ENCODE data around the gene SERAC1. TPM values are rescaled to one million over a fixed set of nuclear protein-coding genes. Genes with fewer than 3 reads are reported as not detected.

The SERAC1 gene
- polyA plus RNA-seq, 1 experiment = 6.1 TPM

GRCh38 chr6:158161566-158162254 is 6.4 kb downstream of the SERAC1 start:
- Histone ChIP-seq H3K36me3 (ENCODE audit: control insufficient read depth, insufficient read depth, low read length) (peaks cover 2% of the 10 kb centered on the region; the same call in 1 of the 2 replicates), H3K27me3 (ENCODE audit: control insufficient read depth, insufficient read depth, low read length) (no peaks in the 10 kb centered on the region), H3K4me3 (ENCODE audit: low read depth, low read length) (no peak overlapping the region)
- no peak for DNase-seq (ENCODE audit: low read depth)
- TF ChIP-seq, protein P1, sequence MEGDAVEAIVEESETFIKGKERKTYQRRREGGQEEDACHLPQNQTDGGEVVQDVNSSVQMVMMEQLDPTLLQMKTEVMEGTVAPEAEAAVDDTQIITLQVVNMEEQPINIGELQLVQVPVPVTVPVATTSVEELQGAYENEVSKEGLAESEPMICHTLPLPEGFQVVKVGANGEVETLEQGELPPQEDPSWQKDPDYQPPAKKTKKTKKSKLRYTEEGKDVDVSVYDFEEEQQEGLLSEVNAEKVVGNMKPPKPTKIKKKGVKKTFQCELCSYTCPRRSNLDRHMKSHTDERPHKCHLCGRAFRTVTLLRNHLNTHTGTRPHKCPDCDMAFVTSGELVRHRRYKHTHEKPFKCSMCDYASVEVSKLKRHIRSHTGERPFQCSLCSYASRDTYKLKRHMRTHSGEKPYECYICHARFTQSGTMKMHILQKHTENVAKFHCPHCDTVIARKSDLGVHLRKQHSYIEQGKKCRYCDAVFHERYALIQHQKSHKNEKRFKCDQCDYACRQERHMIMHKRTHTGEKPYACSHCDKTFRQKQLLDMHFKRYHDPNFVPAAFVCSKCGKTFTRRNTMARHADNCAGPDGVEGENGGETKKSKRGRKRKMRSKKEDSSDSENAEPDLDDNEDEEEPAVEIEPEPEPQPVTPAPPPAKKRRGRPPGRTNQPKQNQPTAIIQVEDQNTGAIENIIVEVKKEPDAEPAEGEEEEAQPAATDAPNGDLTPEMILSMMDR (IDR thresholded peaks at IDR 0.05; ENCODE audit: insufficient read depth, low read depth, low read length) = no peak
- POLR2A ChIA-PET = no interaction called here
- CTCF ChIA-PET = interaction anchor here (1.3 kb wide), 1 partner anchor 12 kb away, joined by 4 read pairs; no protein-coding TSS in a partner anchor

DNA sequence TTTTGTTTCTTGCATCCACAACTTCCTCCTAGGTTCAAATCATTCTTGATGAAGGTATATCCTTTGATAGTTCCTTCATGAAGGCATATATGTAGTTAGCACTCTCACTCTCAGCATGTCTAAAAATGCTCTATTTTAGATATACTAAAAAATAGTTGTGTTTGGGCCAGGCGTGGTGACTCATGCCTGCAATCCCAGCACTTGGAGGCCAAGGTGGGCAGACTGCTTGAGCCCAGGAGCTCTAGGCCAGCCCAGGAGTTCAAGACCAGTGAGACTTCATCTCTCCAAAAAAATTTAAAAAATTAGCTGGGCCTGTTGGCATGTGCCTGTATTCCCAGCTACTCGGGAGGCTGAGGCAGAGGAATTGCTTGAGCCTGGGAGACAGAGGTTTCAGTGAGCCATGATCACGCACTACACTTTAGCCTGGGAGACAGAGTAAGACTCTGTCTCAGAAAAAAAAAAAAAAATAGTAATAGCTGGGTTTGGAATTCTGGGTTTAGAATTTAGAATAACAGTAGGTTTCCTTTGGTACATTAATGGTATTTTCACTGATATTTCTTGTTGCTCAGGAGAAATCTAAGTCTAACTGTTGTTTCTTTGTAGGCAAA is 7.0 kb downstream of the SERAC1 start:
- H3K4me3 ChIP-seq (ENCODE audit: low read depth, low read length) = no peak overlapping the region
- no peak for DNase-seq (ENCODE audit: low read depth)
- H3K36me3 ChIP-seq (ENCODE audit: control insufficient read depth, insufficient read depth, low read length) = peaks cover 2% of the 10 kb centered on the region; the same call in 1 of the 2 replicates
- no peaks in the 10 kb centered on the region for H3K27me3 ChIP-seq (ENCODE audit: control insufficient read depth, insufficient read depth, low read length)
- ChIA-PET POLR2A (no interaction called here), CTCF (interaction anchor here (1.3 kb wide), 1 partner anchor 11 kb away, joined by 4 read pairs; no protein-coding TSS in a partner anchor)
- TF ChIP-seq, protein P1 (IDR thresholded peaks at IDR 0.05; ENCODE audit: insufficient read depth, low read depth, low read length) = no peak

DNA sequence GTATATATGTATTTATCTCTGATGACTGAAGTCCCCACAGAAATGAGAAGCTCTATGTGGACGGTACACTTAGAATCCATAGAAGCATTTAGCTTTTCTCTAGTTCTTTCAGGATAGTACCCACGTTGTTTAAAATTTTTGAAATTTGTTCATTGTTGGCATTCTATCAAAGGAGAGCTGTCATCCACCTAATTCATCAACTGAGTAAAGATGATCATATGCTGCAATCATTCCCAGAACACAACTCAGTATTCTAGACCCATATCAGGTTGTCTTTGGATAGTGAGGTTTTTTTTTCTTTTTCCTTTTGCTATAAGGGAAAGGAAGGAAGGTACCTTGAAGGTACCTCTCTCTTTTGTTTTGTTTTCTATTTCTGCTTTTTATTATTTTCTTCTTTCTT is 9.3 kb downstream of the SERAC1 start:
- peaks cover 2% of the 10 kb centered on the region; the same call in 1 of the 2 replicates for H3K36me3 ChIP-seq (ENCODE audit: control insufficient read depth, insufficient read depth, low read length)
- H3K27me3 ChIP-seq (ENCODE audit: control insufficient read depth, insufficient read depth, low read length) = no peaks in the 10 kb centered on the region
- no peak overlapping the region for H3K4me3 ChIP-seq (ENCODE audit: low read depth, low read length)
- no peak for DNase-seq (ENCODE audit: low read depth)
- CTCF ChIA-PET = no interaction called here
- TF ChIP-seq, protein P1 (IDR thresholded peaks at IDR 0.05; ENCODE audit: insufficient read depth, low read depth, low read length) = no peak
- POLR2A ChIA-PET = no interaction called here

- DNase-seq (ENCODE audit: low read depth) = no peak
- H3K4me3 ChIP-seq (ENCODE audit: low read depth, low read length) = no peak overlapping the region
- peaks cover 2% of the 10 kb centered on the region; the same call in 1 of the 2 replicates for H3K36me3 ChIP-seq (ENCODE audit: control insufficient read depth, insufficient read depth, low read length)
- no peaks in the 10 kb centered on the region for H3K27me3 ChIP-seq (ENCODE audit: control insufficient read depth, insufficient read depth, low read length)
- ChIA-PET POLR2A (no interaction called here), CTCF (no interaction called here)
- TF ChIP-seq, protein P1 (IDR thresholded peaks at IDR 0.05; ENCODE audit: insufficient read depth, low read depth, low read length) = no peak
These were observed 9.9 kb downstream of the SERAC1 start for GRCh38 chr6:158158123-158158522.

GRCh38 chr6:158157064-158157764 is 10.8 kb downstream of the SERAC1 start:
- POLR2A ChIA-PET = no interaction called here
- no peaks in the 10 kb centered on the region for H3K27me3 ChIP-seq (ENCODE audit: control insufficient read depth, insufficient read depth, low read length)
- CTCF ChIA-PET = no interaction called here
- H3K36me3 ChIP-seq (ENCODE audit: control insufficient read depth, insufficient read depth, low read length) = 0 out of 2 replicates have a peak, but pooled peaks cover 1% of the 10 kb centered on the region
- TF ChIP-seq, protein P1 (IDR thresholded peaks at IDR 0.05; ENCODE audit: insufficient read depth, low read depth, low read length) = no peak
- no peak overlapping the region for H3K4me3 ChIP-seq (ENCODE audit: low read depth, low read length)
- no peak for DNase-seq (ENCODE audit: low read depth)
